Omental fat pad (tissue), 4 donors: Measurements from ENCODE around the gene RECQL. TPM values are rescaled to one million over a fixed set of nuclear protein-coding genes. Genes with fewer than 3 reads are reported as not detected.
"Not testable (repeated sequence)": the region's sequence is repeated elsewhere in the genome, so short reads cannot be mapped to it uniquely, and the experiment has no call there.

Source experiments
- ATAC-seq: fragments of 150-250 bp; one replicate; pipeline ENCODE4 v1.9.1; 2016; ENCODE audit warnings: mild to moderate bottlenecking, moderate library complexity; ENCODE audit not compliant: low FRiP score
- DNase-seq: peaks from one replicate; pipeline ENCODE4 v3.0.0-alpha.2; 2019; ENCODE audit warnings: low spot score
- CTCF ChIP-seq, 3 donors: fragments of 450-650 bp; IDR thresholded peaks; one replicate each; pipeline ENCODE4 v1.5.1; 2016 to 2017; ENCODE audit warnings: antibody characterized with exemption in 3 of 3, mild to moderate bottlenecking in 3 of 3, moderate library complexity in 2 of 3
- total RNA-seq, 4 donors: library from RNA; depleted of rRNA; stranded (reverse); fragments of >200 nt; gene quantifications; one replicate each; pipeline ENCODE4 v1.1.0, GENCODE V29; 2016

RECQL gene
- total RNA-seq, 4 donors from 2014 or later = 28.7 to 41.6 (median 33.3) TPM

- ATAC-seq = no peak
- no peak for TF ChIP-seq CTCF (IDR thresholded peaks at IDR 0.05)
- DNase-seq = no peak
These were observed 66.7 kb downstream of the RECQL start for GRCh38 chr12:21434699-21435098.

- TF ChIP-seq CTCF (IDR thresholded peaks at IDR 0.05) = no peak
- no peak for DNase-seq
- no peak for ATAC-seq
These were observed 67.9 kb downstream of the RECQL start for GRCh38 chr12:21433525-21433924.

- DNase-seq (no peak), ATAC-seq (no peak)
- no peak for TF ChIP-seq CTCF (IDR thresholded peaks at IDR 0.05)
These were observed 71.4 kb downstream of the RECQL start for GRCh38 chr12:21429994-21430393.

GRCh38 chr12:21428241-21428640, 73.2 kb downstream of the RECQL start:
- TF ChIP-seq CTCF (IDR thresholded peaks at IDR 0.05) = no peak
- no peak for ATAC-seq
- DNase-seq = no peak

GRCh38 chr12:21419009-21419699, 82.3 kb downstream of the RECQL start:
- not testable (repeated sequence) for ATAC-seq, DNase-seq

Other genes with a start within 250 kb of the RECQL start
- not detected for gene SLCO1A2, start 166.7 kb downstream of the RECQL start, total RNA-seq
- gene IAPP, start 128.7 kb downstream of the RECQL start, total RNA-seq = not detected
- gene PYROXD1, start 64.0 kb downstream of the RECQL start, total RNA-seq = 10 to 100 TPM; 13.8 to 24.9 (median 17.7) TPM
- 10 to 100 TPM; 22.0 to 39.0 (median 26.6) TPM for gene GOLT1B, start 154 bp upstream of the RECQL start, total RNA-seq
- gene SPX, start 24.7 kb upstream of the RECQL start, total RNA-seq = 1 to 10 TPM in 2 of 4 donors, under 1 TPM in 2; 0.38 to 5.4 (median 1.3) TPM
- gene GYS2, start 103.2 kb upstream of the RECQL start, total RNA-seq = 1 to 10 TPM in 1 of 4 donors, under 1 TPM in 3; 0.13 to 2.0 (median 0.45) TPM
- 100 to 1,000 TPM; 259 to 578 (median 539) TPM for gene LDHB, start 156.2 kb upstream of the RECQL start, total RNA-seq